Putamen (tissue), 1 donor: Measurements from ENCODE around the gene KIFC1.
"Not testable (repeated sequence)": the region's sequence is repeated elsewhere in the genome, so short reads cannot be mapped to it uniquely, and the experiment has no call there.

ENCODE experiments used
- DNase-seq: peaks from one replicate; pipeline ENCODE4 v3.0.0-alpha.2; 2016; ENCODE audit warnings: low spot score

Gene KIFC1

DNA sequence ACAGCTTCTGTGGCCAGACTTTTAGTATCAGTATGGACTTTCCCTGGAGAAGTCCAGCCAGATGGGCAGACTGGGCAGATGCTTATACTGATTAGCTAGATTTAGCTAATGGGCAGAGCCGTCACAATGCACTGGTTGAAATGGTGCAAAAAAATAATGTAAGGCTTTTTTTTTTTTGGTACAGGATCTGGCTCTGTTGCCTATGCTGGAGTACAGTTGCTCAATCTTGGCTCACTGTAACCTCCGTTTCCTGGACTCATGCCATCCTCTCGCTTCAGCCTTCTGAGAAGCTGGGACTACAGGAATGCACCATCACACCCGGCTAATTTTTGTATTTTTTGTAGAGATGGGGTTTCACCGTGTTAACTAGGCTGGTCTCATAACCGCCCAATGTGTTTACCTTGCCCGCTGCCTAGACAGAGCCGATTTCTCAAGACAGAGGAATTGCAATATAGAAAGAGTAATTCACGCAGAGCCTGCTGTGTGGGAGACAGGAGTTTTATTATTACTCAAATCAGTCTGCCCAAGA is 16.4 kb upstream of the KIFC1 start:
- DNase-seq = no peak

DNA sequence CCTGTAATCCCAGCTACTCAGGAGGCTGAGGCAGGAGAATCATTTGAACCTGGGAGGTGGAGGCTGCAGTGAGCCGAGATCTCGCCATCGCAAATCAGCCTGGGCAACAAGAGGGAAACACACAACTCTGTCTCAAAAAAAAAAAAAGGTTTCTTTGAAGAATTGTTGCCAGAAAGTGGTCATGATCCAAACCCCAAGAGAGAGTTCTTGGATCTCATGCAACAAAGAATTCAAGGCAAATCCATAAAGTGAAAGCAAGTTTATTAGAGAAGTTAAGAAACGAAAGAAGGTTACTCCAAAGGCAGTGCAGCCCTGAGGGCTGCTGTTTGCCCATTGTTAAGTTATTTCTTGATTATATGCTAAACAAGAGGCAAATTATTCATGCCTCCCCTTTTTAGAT is 14.5 kb upstream of the KIFC1 start:
- DNase-seq = no peak

DNA sequence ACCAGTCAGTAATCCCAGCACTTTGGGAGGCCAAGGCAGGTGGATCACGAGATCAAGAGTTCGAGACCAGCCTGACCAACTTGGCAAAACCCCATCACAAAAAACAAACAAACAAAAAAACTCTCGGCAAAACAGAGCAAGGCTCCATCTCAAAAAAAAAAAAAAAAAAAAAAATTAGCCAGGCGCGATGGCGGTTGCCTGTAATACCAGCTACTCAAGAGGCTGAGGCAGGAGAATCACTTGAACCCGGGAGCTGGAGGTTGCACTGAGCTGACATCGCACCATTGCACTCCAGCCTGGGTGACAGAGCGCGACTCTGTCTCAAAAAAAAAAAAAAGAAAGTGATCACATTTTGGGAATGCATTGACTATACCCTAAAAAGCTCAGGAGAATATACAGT is 12.4 kb upstream of the KIFC1 start:
- not testable (repeated sequence) for DNase-seq

DNA sequence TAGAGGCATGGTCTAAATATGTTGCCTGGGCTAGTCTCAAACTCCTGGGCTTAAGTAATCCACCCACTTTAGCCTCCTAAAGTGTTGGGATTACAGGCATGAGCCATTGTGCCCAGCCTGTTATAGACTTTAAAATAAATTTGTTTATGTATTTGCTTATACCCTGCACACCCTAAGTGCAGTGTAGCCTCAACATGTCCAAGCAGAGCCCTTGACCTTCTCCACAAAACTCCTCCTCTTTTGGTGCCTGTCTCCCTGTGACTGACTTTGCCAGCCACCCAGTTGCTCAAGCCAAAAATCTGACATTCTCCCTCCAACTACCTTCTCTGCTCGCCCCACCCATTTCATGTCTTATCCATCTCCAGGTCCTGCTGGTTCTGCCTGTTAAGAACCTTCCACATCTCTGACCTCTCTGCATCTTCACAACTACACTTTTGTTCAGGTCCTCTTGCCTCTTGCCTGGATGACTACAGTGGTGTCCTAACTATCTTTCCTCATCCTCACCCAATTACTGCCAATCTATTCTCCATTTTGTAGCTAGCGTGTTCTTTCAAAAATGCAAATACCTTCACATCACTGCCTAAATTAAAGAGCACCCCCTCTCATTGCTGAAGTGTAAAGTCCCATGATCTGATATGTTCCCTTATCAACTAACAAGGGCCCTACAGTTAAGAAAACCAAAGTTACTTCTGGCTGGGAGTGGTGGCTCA is 11.2 kb upstream of the KIFC1 start:
- no peak for DNase-seq

DNA sequence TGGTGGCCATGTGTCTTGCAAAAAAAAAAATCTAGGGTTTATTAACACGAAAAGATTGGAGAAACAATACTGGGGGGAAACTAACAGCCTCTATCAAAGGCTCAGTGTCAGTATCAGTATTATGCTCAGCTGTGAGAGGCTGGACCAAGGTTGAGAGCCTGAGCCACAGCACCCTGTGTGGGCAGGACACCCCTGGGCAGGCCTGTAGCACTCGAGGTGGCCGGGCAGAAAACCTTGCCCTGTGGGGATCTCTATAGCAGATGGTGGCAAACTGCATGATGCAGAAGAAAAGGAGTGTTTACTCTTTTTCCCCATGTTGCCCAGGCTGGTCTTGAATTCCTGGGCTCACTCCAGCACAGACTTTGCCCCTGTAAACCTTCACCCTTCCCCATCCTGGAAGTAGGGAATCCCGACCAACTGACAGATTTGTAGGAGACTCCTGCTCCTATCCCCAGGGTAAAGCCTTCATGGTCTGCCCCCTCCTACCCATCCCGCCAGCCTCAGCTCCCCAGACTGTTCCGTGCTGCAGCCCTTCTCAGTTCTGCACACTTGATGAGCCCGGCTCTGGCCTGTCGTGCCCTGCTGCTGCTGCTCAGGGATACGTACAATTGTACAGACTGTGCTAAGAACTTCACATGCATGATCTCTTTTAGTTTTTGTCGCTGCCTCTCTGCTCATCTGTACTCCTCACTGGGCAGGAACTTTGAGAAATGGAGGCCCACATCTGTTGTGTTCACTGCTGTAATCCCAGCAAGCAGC is 8.0 kb upstream of the KIFC1 start:
- no peak for DNase-seq

DNA sequence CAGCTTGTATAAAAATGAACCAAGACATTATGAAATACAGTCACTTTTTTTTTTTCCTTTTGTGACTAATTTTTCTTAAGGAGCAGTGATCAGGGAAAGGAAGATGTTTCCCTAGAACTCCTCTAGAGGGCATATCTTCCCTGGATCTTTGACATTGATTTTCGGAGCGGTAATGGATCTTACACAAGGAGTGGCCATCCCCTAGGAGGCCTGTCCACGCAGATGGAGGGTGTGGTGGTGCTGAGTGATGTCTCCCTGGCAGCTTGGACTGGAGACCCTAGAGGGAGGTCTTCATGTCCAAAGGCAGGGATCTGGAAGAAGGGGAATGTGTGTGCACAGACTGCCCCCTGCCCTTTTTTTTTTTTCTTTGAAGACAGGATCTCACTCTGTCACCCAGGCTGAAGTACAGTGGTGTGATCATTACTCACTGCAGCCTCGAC is 7.0 kb upstream of the KIFC1 start:
- DNase-seq = peak; percentile 8

DNA sequence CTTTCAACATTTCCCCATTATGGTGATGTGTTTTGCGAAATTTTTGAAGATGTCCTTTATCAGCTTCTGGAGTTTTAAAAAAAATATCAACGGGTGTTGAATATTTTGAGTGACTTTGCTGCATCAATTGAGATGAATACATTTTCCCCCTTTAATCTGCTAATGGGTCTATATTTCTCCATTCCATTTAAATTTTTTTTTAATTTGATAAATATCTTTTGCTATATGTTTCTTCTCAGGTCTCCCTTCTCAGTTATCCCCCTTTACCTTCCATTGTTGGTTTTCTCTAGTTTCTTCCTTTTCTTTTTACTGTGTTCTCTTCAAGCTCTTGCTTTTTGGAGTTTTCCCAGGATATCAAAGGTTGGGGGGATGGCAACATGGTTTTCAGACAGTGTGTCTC is 1.4 kb upstream of the KIFC1 start:
- no peak for DNase-seq

DNA sequence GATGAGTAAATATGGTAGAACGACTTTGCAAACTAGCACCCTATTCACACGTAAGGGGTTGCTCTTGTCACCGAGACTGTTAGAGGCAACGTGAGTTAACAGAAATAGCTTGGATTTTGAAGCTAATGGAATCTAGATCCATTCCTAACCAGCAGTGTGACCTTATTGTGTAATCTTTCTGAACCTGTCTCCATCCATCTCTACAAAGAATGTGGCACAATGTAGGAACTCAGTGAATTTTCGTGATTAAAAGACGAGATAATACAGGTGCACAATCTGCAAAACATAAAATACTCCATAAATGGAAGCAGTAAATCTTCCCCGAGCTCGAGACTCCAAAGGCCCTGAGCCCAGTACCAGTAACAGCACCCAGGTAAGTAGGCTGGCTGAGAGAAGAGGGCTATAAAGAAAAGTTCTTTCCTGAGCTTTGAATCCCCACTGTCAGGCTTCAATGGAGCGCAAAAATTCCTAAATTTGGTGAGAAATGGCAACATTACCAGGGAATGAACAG is 801 bp upstream of the KIFC1 start:
- DNase-seq = no peak

DNA sequence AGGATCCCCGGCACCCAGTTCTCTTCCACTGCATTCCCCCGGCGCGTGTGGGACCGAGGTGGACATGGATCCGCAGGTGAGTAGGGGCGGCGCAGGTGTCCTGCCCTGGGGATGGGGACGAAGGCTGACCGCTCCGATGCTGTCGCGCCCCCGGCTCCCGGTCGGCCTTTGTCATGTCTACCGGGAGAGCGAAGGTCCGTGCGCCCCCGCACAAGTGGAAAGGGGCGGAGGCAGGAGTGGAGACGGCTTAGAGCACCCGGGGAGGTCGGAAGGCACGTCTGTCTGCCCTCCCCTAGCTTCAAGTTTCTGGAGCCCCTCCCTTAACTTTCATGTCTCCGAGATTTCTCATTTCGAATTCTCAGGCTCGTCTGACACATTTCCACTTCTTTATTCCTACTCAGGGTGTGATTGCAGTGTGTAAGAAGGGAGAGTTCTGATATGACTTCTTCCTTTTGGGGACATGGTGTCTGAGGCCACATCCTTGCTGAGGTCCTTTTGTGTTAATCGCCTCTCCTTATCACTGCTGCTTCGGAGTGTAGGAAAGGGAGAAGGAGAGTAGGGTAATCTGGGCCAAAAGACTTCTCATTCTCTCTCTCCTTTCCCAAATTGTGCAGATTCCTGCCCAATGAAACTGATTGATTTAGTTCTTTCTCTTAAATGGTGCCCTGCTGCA is 435 bp downstream of the KIFC1 start:
- no peak for DNase-seq

DNA sequence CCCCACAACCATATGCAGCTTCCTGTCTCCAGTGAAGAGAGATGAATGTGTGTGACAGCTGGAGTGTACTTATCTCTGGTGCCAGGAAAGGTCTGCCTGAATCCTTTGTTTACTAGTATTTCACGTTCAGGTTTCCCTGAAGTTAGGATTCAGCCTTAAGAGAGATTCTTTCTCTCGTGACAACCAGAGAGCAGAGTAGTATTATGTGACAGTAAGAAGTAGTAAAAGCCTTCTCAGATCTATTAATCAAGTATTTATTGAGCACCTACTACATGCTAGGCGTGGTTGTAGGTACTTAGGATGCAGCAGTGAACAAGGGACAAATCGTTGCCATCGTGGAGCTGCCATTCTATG is 949 bp downstream of the KIFC1 start:
- DNase-seq = no peak

DNA sequence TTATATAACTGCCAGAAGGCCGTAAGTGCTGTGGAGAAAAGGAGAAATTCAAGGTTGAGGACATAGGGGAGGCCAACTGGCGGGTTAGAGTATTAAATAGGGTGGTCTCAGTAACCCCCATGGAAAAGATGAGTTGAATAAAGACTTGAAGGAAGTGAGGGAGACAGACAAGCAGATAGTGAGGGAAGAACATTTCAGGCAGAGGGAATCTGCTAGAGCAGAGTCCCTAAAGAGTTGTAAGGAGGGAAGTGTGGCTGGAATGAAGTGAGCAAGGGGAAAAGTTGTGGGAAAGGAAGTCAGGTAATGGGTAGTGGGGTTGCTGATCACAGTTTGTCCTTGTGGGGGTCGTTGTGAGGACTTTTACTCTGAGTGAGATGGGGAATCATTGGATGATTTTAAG is 1.4 kb downstream of the KIFC1 start:
- DNase-seq = no peak

DNA sequence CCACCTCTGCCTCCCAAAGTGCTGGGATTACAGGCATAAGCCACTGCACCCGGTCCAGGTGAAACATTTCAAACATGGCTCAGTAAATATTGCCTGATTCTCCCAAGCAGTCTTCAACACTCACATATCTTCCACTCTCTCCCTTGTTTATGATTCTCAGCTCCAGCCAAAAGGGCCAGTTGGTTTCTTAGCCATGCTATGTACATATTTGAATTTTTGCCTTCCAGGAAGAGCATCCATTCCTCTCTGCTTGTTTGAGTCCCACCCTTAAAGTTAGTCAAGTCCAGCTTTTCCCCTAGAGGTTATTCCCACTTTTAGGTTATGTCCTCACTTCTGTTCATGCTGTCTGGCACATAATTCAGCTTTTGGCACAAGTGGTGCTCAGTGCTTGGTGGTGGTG is 5.9 kb downstream of the KIFC1 start:
- no peak for DNase-seq

DNA sequence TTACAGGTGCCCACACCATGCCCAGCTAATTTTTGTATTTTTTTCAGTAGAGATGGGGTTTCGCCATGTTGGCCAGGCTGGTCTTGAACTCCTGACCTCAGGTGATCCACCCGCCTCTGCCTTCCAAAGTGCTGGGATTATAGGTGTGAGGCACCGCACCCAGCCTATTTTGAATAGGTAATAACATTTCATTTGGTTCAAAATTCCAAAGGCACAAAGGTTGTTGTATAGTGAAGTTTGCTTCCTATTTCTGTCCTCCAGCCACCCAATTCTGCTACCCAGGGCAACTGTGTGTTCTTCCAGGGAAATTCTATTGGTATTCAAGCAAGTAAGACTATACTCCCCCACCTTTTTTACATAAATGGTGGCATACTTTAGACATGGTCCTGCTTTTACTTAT is 7.0 kb downstream of the KIFC1 start:
- not testable (repeated sequence) for DNase-seq

DNA sequence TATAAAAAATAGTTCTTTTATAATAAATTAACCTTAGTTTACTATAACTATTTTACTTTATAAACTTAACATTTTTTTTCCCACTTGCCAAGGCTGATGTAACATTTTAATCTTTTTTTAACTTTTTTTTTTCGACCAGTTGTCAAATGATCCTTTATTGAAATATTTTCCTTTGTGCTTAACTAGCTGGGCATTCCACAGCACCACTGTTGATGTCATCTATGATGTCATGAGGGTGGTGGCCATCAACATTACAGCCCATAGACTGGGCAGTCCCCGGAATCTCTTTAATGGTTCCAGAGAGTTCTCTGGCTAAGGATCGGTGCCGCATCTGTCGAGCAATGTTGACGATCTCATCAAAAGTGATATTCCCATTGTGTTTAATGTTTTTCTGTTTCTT is 8.3 kb downstream of the KIFC1 start:
- not testable (repeated sequence) for DNase-seq

DNA sequence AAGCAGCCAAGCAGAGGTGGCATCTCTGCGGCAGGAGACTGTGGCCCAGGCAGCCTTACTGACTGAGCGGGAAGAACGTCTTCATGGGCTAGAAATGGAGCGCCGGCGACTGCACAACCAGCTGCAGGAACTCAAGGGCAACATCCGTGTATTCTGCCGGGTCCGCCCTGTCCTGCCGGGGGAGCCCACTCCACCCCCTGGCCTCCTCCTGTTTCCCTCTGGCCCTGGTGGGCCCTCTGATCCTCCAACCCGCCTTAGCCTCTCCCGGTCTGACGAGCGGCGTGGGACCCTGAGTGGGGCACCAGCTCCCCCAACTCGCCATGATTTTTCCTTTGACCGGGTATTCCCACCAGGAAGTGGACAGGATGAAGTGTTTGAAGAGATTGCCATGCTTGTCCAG is 13.3 kb downstream of the KIFC1 start:
- no peak for DNase-seq

DNA sequence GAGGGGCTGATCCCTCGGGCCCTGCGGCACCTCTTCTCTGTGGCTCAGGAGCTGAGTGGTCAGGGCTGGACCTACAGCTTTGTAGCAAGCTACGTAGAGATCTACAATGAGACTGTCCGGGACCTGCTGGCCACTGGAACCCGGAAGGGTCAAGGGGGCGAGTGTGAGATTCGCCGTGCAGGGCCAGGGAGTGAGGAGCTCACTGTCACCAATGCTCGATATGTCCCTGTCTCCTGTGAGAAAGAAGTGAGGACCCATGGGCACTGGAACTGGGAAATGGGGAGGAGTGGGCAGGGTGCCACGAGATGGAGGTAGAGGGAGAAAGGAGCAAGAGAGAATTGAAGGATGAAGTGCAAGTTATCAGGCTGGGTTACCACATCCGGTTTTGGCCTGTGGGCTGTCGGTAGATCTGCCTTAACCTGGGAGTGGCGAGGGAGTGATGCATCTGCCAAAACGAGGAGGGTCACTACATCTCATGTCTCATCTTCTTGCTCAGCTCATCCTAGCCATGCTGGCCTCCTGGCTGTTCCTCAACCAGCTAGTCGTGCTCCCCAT is 13.8 kb downstream of the KIFC1 start:
- no peak for DNase-seq

DNA sequence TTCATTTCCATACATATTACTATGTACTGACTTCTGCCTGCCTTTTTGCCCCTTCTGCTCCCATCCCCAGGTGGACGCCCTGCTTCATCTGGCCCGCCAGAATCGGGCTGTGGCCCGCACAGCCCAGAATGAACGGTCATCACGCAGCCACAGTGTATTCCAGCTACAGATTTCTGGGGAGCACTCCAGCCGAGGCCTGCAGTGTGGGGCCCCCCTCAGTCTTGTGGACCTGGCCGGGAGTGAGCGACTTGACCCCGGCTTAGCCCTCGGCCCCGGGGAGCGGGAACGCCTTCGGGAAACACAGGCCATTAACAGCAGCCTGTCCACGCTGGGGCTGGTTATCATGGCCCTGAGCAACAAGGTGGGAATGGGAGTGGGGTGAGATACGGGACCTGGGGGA is 14.5 kb downstream of the KIFC1 start:
- DNase-seq = no peak

DNA sequence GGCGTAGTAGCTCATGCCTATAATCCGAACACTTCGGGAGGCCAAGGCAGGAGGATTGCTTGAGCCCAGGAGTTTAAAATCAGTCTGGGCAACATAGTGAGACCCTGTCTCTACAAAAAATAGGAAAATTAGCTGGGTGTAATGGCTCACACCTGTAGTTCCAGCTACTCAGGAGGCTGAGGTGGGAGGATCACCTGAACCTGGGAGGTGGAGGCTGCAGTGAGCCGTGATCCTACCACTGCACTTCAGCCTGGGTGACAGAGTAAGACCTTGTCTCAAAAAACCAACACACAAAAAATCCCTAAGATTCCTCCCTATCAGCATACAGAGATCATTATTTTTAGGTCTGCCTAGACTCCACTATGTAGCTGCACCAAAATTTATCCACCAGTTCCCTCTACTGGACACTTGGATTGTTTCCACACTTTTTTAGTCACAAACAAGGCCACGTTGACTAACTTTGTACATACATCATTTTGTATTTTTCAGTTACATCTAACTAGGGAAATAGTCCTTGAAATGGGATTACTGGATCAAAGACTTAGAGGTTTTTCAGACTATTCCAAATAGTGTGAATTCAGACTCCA is 15.6 kb downstream of the KIFC1 start:
- DNase-seq = no peak

DNA sequence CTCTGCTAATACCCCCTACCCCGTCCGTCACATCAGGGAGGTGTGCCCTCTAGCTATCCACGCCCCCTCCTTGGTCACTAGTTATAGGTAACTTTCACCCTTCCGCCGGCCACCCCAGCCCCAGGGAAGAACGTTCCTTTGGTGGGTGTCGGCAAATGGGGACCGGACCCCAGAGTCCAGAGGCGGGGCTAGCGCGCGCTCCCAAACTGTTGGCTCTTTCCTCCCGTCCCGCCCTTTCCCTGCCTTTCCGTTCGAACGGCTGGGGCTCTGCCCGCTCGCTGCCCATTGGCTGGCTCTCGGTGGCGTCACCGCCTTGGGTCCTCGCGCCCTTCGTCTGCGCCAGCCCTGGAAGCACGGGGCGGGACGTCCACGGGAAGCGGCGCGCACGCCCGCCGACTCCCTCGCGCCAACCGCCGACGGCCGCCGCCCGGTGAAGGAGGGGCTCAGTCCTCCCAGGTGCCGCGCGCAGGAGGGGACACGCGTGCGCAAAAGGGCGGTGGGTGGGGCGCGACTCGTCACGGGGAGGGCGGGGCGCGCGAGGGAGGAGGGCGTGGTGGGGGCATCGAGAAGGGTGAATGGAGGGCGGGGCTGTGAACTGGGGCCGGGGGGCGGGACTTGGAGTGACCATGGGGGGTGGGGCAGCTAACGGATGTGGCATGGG is 18.6 kb downstream of the KIFC1 start:
- DNase-seq = peak; percentile 98

DNA sequence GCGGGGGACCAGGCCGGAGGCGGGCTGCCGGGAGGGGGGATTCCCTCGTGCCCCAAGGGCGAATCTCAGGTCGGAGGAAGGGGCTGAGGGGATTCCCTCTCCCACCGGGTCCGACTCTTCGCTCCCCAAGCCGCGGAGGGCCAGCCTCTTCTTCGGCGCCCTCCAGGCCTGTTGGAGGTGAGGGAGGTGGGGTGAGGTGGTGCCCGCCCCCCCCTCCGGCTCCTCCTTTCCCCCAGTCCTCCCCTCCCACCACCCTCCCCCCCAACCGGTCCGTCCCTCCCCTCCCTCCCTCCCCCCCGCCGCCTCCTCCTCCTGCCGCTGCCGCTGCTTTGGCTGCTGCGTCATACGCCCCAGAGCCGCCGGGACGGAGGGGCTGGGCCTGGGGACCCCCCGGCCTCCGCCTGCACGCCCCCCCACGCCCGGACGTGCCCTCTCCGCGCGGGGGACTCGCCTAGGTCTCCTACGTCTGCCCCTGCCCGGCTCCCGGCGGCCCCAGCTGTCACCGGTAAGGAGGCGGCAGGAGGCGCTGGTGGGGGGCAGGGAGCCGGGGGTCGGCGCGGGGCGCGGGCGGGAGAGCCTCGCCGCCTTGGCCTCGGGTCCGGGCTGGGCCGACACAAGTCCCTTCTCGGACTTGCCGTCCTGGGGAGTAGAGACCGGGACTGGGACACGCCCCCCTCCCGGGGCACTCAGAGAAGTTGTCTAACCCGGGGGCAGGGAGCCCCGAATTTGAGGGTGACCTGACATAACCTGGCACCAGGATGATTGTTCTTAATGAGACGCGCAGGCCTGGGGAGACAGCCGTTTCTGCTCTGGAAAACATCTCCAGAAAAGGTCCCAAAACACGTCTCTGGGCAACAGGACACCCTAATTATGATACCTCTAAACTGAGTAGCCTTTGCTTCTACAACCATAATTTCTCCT is 19.3 kb downstream of the KIFC1 start, which contains the start of gene PHF1:
TSS of gene PHF1 (plus strand) at position 304 of the 921 bp plus-strand sequence. CDS start 1,250 bp downstream, outside the sequence.
- no peak for DNase-seq
